GM18526 (cell line): ENCODE results near the gene CD276.

Experiments
- POLR2A ChIP-seq: IDR thresholded peaks from 3 replicates; pipeline ENCODE4 v1.6.1; 2011; ENCODE audit not compliant: insufficient read length; ENCODE audit errors: extremely low read depth

CD276 gene

DNA sequence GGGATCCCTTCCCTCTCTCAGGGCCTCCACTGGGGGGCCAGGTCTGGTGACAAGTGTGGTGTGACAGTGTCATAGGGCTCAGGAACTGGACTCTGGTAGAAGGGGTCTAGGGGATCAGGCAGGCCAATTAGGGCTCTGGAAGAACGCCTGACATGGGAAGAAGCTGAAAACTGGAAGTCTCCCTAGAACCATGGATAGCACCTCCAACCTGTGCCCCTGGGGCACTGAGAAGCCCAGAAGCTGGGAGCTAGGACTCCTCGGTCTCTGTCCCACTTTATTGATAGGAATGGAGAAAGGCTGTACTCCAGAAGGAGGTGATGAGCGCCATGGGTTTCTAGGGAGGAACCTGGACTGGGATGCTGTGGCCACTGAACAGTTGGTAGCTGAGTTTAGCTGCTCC is 38.2 kb downstream of the CD276 start:
- no peak for TF ChIP-seq POLR2A

DNA sequence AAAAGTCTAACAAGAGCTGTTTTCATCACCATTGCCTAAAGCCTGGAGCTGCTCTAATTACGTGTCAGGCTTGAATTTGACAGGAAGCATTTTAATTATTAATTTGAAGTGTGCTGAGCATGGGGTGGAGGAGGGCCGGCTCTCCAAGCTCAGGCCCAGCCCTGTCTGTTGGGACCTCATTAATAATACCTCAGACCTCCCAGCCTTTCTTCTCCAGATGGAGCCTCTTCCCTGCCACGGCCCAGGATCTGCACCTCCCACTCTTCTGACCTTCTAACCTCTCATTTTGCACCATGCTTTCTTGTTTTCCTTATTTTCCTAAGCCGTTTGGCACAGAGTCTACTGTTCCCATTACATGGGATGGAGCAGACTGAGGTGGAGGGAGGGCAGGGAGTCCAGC is 39.0 kb downstream of the CD276 start:
- TF ChIP-seq POLR2A, result no peak

DNA sequence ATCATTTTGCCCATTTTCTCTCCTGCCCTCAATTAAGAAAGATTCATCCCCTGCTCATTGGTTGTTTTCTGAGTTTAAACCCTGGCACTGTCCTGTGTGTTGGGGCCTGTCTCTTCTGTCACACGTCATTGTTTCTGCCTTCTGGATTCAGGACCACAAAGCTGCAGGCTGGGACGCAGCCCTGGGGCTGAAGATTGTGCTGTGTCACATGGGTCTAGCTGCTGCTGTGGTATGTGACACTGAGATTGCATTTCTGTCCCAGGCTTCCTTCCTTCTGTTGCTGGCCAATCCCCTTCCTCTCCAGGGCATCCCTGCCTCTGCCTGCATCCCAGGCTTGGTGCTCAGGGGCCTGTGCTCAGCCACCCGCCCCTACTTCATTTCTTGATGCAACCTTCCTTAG is 40.0 kb downstream of the CD276 start:
- TF ChIP-seq POLR2A, result no peak

DNA sequence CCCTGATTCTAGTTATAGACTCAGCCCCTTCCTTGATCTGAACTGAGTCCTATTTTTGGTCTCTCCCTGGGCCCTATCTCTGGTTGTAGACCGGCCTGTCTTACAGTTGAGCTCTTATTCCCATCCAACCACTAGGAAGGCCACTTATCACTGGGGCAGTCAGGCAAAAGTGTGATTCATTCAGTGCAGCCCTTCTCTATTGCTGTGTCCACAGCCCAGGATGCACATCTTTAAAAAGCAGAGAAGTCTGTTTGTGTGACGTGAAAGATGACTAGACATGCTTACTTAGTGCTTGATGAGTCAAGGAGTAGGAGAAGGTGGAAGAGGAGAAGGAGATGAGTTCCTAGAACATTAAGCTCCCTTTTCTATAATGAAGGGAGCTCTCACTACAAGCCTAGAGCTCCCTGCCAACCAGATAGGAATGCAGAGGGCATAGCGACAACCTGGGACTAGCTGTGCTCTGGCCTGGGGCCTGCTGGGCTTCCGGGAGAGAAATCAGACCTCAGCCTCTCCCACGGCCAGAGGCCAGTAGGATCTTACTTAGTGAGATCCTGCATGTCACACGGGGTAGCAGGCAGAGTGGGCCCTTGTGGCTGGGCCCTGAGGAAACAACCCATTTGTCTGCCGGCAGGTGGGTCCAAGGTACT is 43.3 kb downstream of the CD276 start:
- TF ChIP-seq POLR2A, result no peak

DNA sequence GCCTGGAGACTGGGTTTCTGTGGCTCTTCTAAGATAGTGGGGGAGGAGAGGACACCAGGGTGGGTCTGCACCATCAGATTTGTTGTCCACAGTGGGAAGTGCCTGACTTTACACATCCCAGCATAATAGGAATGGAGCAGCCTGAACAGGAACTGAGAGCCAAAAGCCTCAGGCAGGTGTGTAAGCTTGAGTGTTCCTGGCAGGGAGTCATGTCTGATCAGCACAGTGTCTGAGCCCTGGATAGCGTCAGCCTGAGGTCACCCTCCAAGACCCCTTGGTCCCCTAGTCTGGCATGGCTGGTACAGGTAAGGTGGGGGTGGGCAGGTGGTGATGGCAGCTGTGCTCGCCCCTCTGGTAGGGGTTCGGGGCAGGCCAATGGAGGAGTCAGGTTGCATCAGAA is 48.7 kb downstream of the CD276 start:
- no peak for TF ChIP-seq POLR2A

DNA sequence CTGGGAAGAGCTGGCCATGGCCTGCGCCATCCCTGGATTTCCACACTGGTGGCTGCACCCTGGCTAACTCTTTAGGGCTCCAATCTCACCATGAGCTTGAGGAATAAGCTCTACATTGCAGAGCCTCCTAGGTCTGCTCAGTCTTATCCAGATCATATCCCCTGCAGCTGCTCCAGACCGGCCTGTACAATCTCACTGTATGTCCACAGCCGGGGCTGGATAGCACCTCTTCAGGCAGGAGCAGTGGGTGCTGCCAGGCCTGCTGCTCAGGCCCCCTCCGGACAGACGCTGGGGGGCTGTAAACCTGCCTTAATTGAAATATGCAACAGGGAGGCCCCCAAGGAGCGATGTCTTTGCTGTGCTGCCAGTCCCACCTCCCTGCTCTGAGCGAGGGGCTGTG is 53.4 kb downstream of the CD276 start:
- TF ChIP-seq POLR2A, result no peak

DNA sequence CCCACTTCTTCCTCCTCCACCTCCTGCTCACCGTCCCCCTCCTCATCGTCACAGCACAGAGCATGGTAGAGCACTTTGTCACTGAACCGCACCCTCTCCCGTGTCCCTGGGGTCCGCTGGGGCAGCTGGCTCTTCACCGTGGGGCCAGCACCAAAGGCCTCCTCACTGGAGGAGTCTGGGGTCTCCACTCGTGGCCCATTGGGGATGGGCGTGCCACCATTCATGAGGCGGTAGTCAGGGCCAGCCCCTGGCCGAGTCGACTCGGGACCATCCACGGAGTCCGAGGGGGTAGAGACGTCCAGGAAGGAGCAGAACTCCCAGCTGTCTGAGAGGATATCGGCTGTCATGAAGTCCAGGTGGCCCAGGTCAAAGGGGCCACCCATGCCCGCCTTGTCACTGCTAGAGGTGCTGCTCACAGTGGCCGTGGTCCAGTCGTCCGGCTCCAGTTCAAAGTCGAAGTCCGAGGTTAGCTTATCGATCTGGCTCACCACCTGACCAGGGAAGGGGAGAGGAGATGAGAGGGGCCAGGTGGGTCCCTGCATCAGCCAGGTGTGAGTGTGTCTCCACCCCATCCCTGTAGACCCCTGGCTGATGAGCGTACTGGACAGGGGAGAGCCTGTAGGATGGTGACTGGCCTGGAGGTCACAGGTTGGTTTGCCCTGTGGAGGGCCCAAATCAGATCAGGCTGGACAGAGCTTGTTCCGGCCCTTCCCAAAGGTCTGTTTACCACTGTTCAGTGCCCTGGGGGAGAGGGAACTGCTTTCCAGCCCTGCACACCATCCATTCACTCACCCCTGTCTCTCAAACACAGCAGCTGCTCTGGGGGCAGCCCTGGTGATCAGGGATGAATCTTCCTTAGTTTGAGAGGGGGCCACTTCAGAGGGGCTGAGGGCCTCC is 56.2 kb downstream of the CD276 start:
- no peak for TF ChIP-seq POLR2A

DNA sequence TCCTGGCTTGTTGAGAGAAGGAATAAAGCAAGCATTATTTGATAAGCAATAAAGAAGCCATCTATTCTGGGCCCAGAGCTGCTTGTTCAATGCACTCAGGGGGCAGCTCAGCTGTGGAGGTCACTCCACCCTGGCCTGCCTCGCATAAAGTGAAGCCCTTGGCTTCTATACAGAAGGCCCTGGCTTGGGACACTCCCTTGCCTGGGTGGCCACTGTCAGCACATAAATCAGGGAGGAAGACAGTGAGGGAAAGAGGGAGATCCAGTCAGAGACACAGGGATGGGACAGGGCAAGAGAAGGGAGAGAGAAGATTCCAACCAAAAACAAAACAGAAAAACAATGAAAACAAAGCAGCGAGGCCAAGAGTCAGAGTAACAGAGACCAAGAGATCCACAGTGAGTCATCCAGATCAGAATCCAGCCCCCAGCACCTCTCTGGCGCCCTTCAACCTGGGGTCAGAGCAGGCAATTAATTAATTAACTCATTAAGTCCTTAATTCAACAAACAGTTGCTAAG is 57.2 kb downstream of the CD276 start:
- no peak for TF ChIP-seq POLR2A

DNA sequence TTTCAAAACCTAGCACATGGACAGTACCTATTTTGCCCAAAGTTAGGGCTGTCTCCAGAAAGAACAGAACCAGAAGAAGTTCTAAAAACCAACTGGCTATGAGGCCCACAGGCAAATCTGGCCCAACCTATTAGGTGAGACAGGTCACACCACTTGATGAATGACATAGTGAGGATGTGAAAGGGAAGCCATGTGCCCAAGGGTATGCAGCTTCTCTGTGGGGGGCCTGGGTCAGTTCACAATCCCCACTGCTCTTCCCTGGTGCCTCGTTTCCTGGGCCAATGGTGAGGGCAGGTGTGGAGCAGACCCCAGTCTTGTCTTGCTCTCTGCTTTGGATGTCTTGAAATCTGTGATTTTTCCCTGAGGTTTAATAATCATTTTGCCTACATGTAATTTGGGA is 60.1 kb downstream of the CD276 start:
- no peak for TF ChIP-seq POLR2A

DNA sequence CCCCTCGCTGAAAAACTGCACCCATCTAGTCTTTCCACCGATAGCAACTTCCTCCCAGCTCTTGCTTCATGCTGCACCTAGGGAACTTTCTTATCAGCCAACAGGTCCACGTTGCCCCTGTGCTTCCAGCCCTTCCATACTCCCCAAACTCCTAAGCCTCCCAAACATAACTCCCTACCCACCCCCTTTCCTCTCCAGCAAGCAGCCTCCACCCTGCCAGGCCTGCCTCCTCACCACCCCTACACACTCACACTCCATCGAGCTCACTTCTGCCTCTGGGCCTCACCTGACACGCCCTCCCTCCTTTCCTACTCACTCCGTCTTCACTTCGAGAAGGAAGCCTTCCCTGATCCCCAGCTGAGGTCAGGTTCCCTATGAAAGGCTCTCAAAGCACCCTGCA is 60.9 kb downstream of the CD276 start:
- no peak for TF ChIP-seq POLR2A

DNA sequence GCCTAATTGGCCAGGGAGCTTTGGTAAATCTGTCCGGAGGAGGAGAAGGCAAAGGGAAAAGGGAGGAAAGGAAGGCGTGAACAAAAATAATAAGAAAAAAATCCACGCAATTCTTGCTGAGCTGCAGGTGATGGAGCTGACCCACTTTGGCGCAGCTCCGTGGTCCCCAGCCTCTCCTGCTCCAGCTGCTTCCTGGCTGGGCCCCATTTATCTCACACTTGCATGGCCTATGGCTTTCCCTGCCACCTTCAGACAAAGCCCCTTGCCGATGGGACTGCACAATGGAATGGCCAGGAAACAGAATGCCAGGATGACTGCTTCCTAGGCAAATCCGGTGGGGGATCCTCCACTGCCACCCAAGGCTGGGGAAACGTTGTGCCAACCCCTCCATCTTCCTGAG is 62.1 kb downstream of the CD276 start:
- no peak for TF ChIP-seq POLR2A

DNA sequence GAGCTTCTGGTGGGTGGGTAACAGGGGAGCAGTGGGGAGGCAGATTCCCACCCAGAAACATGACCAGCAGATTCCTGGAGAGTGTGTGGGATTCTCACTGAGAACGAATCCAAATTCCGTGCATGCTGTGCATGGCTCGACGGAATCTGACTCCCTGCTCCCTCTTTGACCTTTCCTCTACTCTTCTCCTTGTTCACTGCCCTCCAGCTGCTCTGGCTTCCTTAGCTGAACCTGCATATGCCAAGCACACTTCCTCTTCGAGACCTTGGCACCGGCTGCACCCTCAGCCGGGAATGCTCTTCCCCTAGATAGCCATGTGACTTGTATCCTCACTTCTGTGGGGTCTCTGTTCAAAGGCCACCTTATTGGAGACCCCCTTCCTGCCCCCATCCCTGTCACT is 62.7 kb downstream of the CD276 start:
- TF ChIP-seq POLR2A, result no peak

DNA sequence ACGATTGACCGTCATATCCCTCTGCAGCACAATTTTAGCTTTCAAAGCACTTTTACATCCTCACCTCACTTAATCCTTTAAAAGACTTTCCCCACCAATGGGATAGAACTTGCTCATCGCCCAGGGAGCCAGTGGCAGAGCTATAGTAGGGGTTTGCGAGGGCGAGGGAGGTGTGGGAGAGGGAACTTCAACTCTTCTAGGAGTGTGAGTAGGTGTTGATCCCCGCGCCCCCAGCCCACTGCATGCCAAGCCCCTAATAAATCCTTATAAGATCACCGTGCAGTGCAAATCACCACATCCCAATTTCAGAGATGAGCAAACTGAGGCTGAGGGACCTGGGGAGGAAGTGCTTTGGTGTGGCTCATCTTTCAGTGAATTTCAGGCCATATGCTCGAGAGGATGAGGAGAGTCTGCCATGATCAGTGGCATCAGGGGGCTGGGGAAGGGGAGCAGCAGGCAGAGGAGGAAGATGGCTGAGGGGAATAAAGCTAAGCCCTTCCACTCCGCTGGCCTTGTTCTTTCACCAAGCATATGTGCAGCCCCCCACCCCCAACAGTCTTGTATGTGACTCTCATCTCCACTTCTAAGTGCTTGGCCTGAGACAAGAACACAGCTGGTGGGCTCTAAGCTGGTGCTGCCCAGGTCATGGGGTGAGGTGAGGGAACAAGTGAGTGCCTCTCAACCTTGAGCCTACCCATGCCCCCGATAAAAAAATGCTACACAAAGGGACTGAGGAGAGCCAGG is 63.8 kb downstream of the CD276 start:
- TF ChIP-seq POLR2A, result no peak

DNA sequence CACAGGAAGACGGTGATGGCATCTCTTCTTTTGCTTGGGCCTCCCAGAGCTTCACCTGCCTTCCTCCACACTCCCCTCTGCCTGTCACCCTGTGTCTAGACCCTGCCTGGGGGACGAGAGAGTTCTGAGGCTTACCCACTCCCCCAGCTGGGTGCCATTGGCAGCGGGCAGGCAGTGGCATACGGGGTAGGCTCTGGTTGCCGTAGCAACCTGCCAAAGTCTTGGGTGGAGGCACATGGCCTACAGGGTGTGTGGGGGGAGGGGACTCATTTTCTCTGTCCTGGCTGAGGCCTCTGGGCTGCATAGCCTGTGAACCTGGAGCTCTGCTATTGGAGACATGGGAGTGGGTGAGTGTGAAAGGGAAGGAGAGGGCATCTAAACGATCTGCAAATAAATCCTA is 64.5 kb downstream of the CD276 start:
- TF ChIP-seq POLR2A, result no peak

DNA sequence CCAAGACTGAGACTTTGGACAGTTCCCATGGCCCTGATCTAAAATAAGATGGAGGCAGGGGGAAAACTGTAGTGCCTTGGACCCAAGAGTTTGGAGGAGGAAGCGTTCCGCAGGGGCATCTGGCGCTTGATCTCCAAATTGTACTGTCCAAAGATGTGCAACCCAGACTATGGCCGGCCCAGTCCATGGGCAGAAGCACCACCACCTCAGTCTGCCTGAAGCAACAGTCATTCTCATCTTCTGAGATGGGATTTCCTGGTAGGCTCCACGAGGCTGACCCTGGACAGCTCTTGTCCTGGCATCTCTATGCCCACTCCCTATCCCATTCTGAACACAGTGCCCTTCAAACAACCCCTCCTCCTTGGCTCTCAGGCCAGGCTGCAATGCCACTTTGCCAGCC is 65.3 kb downstream of the CD276 start:
- no peak for TF ChIP-seq POLR2A

DNA sequence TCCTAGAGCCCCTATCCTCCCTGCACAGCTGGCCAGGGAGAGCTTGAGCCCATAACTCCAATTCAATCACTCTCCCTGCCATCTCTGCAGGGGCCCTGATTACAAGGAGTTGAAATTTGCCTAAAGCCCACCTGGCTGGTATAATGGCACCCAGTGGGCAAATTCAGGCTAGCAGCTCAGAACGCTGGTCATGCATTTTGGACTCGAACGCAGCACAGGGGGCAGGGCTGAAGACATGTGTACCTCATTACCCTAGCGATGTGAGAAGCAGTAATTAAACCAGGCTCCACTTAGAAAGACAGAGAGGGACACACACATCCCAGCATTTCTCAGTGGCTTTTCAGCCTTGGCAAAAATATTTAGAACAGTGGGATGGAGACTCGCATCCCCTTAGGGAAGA is 65.8 kb downstream of the CD276 start:
- TF ChIP-seq POLR2A, result no peak
